Mesodermal cell (in vitro differentiated cells): Measurements from ENCODE around the gene MAP7D1.

Experiments
- H3K27ac ChIP-seq: 2 replicates; pipeline ENCODE4 v1.7.0; 2013; ENCODE audit warnings: mild to moderate bottlenecking, low read depth, low read length, moderate library complexity; ENCODE audit not compliant: severe bottlenecking
- H3K36me3 ChIP-seq: 2 replicates; pipeline ENCODE4 v1.7.1; 2013; ENCODE audit warnings: mild to moderate bottlenecking, low read length, moderate library complexity; ENCODE audit not compliant: control insufficient read depth, insufficient read depth
- H3K4me1 ChIP-seq: one replicate; pipeline ENCODE4 v1.7.1; 2013; ENCODE audit warnings: mild to moderate bottlenecking, low read length; ENCODE audit not compliant: insufficient read depth, control insufficient read depth, poor library complexity, severe bottlenecking
- H3K4me3 ChIP-seq: 2 replicates; pipeline ENCODE4 v1.7.0; 2013; ENCODE audit warnings: low read length, control low read depth, mild to moderate bottlenecking; ENCODE audit not compliant: insufficient read depth, poor library complexity, severe bottlenecking; ENCODE audit errors: extremely low read depth
- H3K9me3 ChIP-seq: 2 replicates; pipeline ENCODE4 v1.7.1; 2013; ENCODE audit warnings: mild to moderate bottlenecking, low read length, moderate library complexity; ENCODE audit not compliant: control insufficient read depth
- WGBS, 2 experiments: methylation state at CpG; one replicate each; pipeline ENCODE4 v1.1.5; 2013; ENCODE audit warnings: missing lambda C conversion rate in 2 of 2; ENCODE audit not compliant: insufficient coverage in 2 of 2; 5-methylcytosine and 5-hydroxymethylcytosine counted together

Gene MAP7D1

GRCh38 chr1:36139521-36139920, 16.4 kb upstream of the MAP7D1 start:
- H3K27ac ChIP-seq = no peak overlapping the region
- peaks cover 55% of the 10 kb centered on the region for H3K36me3 ChIP-seq
- peaks cover 19% of the 10 kb centered on the region for H3K4me1 ChIP-seq
- 98 to 100% methylated on average over 3 to 4 of the region's 5 CpGs for WGBS, 2 experiments
- H3K9me3 ChIP-seq = no peaks in the 10 kb centered on the region
- no peak overlapping the region for H3K4me3 ChIP-seq

GRCh38 chr1:36142121-36142520, 13.8 kb upstream of the MAP7D1 start:
- no peak overlapping the region for H3K27ac ChIP-seq
- no peak overlapping the region for H3K4me3 ChIP-seq
- peaks cover 46% of the 10 kb centered on the region for H3K36me3 ChIP-seq
- 88% methylated on average over 1 of the region's 1 CpG; no CpG with 5 or more reads in 1 of the 2 experiments for WGBS, 2 experiments
- no peaks in the 10 kb centered on the region for H3K9me3 ChIP-seq
- no peaks in the 10 kb centered on the region for H3K4me1 ChIP-seq

GRCh38 chr1:36143424-36143823, 12.5 kb upstream of the MAP7D1 start:
- H3K4me3 ChIP-seq = no peak overlapping the region
- H3K4me1 ChIP-seq = no peaks in the 10 kb centered on the region
- WGBS, 2 experiments = 98% methylated on average over 4 of the region's 4 CpGs
- H3K27ac ChIP-seq = no peak overlapping the region
- H3K36me3 ChIP-seq = peaks cover 38% of the 10 kb centered on the region
- no peaks in the 10 kb centered on the region for H3K9me3 ChIP-seq

GRCh38 chr1:36144413-36144812, 11.5 kb upstream of the MAP7D1 start:
- no peak overlapping the region for H3K4me3 ChIP-seq
- peaks cover 28% of the 10 kb centered on the region for H3K36me3 ChIP-seq
- H3K4me1 ChIP-seq = no peaks in the 10 kb centered on the region
- H3K27ac ChIP-seq = no peak overlapping the region
- WGBS, 2 experiments = 100% methylated on average over 1 of the region's 2 CpGs
- H3K9me3 ChIP-seq = no peaks in the 10 kb centered on the region

- Histone ChIP-seq H3K27ac (peak overlapping the region; percentile 93), H3K36me3 (peaks cover 8% of the 10 kb centered on the region), H3K4me1 (peaks cover 26% of the 10 kb centered on the region), H3K9me3 (no peaks in the 10 kb centered on the region), H3K4me3 (peak overlapping the region; percentile 66)
- 12% methylated on average over 15 to 16 of the region's 16 CpGs for WGBS, 2 experiments
Measured at GRCh38 chr1:36148821-36149236, 7.1 kb upstream of the MAP7D1 start.

GRCh38 chr1:36149237-36149972, 6.6 kb upstream of the MAP7D1 start, which contains the start of gene TRAPPC3:
TRAPPC3 (minus strand) TSS chr1:36149486; CDS start chr1:36149378, 108 bp downstream.
- Histone ChIP-seq H3K9me3 (no peaks in the 10 kb centered on the region), H3K4me1 (peaks cover 28% of the 10 kb centered on the region), H3K36me3 (peaks cover 8% of the 10 kb centered on the region), H3K4me3 (peak within 1 kb of the TSS; percentile 66), H3K27ac (peak within 1 kb of the TSS; percentile 97)
- WGBS, 2 experiments = 1 to 2% methylated on average over 49 to 58 of the region's 62 CpGs

GRCh38 chr1:36149973-36150295, 6.0 kb upstream of the MAP7D1 start:
- Histone ChIP-seq H3K36me3 (peaks cover 8% of the 10 kb centered on the region), H3K4me1 (peaks cover 33% of the 10 kb centered on the region), H3K9me3 (no peaks in the 10 kb centered on the region), H3K27ac (peak overlapping the region; percentile 97), H3K4me3 (no peak overlapping the region)
- WGBS, 2 experiments = 61 to 62% methylated on average over 5 to 6 of the region's 6 CpGs

GRCh38 chr1:36150296-36151133, 5.4 kb upstream of the MAP7D1 start:
- H3K27ac ChIP-seq = peak overlapping the region; percentile 97
- H3K36me3 ChIP-seq = peaks cover 3% of the 10 kb centered on the region
- H3K4me3 ChIP-seq = no peak overlapping the region
- peaks cover 38% of the 10 kb centered on the region for H3K4me1 ChIP-seq
- no peaks in the 10 kb centered on the region for H3K9me3 ChIP-seq
- WGBS, 2 experiments = 22 to 23% methylated on average over 6 to 9 of the region's 12 CpGs

- H3K4me3 ChIP-seq = no peak overlapping the region
- 20% methylated on average over 1 of the region's 1 CpG; no CpG with 5 or more reads in 1 of the 2 experiments for WGBS, 2 experiments
- H3K27ac ChIP-seq = peak overlapping the region; percentile 97
- H3K9me3 ChIP-seq = no peaks in the 10 kb centered on the region
- peaks cover 38% of the 10 kb centered on the region for H3K4me1 ChIP-seq
- peaks cover 3% of the 10 kb centered on the region for H3K36me3 ChIP-seq
Measured at GRCh38 chr1:36151134-36151844, 4.7 kb upstream of the MAP7D1 start.

- Histone ChIP-seq H3K27ac (peak overlapping the region; percentile 53), H3K4me1 (peaks cover 38% of the 10 kb centered on the region), H3K9me3 (no peaks in the 10 kb centered on the region)
Measured at GRCh38 chr1:36151845-36152203, 4.1 kb upstream of the MAP7D1 start.

More at GRCh38 chr1:36151845-36152203, 4.1 kb upstream of the MAP7D1 start:
- 100% methylated on average over 1 of the region's 3 CpGs for WGBS, 2 experiments
- H3K4me3 ChIP-seq = no peak overlapping the region
- peaks cover 3% of the 10 kb centered on the region for H3K36me3 ChIP-seq
